Renal cortical epithelial cell (primary cell): ENCODE data around the gene ZNF491. TPM values are rescaled to one million over a fixed set of nuclear protein-coding genes. Genes with fewer than 3 reads are reported as not detected.
"Not testable (repeated sequence)": the region's sequence is repeated elsewhere in the genome, so short reads cannot be mapped to it uniquely, and the experiment has no call there.

Experiments
- DNase-seq: peaks from one replicate; pipeline ENCODE4 v3.0.0-alpha.2; 2011; ENCODE audit warnings: low read depth
- total RNA-seq: library from RNA; depleted of rRNA; stranded (reverse); fragments of >200 nt; gene quantifications from 2 replicates; pipeline ENCODE4 v1.2.3, GENCODE V29; 2014

ZNF491 gene
- total RNA-seq, 1 donor from 2014 or later: 2.9 TPM

- DNase-seq: no peak
Observed at GRCh38 chr19:11806354-11807098, 8.2 kb downstream of the ZNF491 start.

DNA sequence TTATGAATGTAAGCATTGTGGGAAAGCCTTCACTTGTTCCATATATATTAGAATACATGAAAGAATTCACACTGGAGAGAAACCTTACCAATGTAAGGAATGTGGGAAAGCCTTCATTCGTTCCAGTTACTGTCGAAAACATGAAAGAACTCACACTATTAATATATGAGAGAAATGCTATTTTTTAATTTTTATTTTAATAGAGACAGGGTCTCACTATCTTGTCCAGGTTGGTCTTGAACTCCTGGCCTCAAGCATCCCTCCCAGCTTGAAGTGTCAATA, 8.7 kb downstream of the ZNF491 start:
- no peak for DNase-seq

- DNase-seq: no peak
Observed at GRCh38 chr19:11813703-11814028, 15.3 kb downstream of the ZNF491 start.

- peak; percentile 87 for DNase-seq
Observed at GRCh38 chr19:11814029-11814699, 15.8 kb downstream of the ZNF491 start, which contains the start of gene ZNF440. ZNF440 (plus strand) TSS chr19:11814273; CDS start chr19:11814448, 175 bp downstream.

DNA sequence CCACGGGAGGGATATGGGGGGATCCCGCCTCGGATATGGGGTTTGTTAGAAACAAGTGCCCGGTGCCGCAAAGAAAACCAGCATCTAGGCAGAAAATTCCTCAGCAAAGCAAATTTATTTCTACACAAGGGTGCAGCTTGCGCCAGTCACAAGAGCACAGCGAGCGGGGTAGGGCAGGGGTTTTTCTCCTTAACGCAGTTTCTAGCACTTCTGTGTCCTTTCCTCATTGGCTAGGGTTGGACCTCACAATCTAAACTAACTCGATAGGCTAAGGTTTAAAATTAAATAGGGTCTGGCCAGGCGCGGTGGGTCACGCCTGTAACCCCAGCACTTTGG, 16.3 kb downstream of the ZNF491 start:
- peak; percentile 57 for DNase-seq

DNA sequence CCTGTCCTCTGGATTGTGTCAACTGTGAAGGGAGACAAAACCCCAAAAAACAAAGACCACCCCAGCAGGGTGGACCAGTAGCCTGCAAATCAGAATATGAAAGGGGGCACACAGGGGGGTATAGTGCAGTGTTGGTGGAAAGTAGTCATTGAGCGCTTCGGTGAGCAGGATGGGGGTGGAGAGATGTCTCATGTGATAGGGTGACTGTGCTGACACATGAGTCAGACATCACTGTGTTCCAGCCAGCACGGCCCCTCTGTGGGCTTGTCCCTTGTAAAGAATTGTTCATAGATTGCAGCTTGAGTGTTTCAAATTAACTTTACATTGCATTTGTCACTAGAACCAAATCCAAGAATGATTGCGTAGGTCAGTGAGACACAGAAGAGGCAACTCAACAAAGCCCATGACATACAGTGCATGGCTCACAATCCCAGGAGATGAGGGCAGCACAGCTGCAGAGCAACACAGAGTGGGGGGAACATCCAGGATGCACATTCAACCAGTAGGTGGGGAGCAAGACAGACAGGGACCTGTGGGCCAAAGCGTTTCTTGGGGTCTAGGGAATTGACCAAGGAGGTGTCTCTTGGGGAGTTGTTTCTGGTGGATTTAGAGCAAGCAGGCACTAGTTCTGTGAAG, 23.3 kb downstream of the ZNF491 start:
- peak; percentile 28 for DNase-seq

GRCh38 chr19:11828957-11829876, 30.9 kb downstream of the ZNF491 start:
- not testable (repeated sequence) for DNase-seq

DNA sequence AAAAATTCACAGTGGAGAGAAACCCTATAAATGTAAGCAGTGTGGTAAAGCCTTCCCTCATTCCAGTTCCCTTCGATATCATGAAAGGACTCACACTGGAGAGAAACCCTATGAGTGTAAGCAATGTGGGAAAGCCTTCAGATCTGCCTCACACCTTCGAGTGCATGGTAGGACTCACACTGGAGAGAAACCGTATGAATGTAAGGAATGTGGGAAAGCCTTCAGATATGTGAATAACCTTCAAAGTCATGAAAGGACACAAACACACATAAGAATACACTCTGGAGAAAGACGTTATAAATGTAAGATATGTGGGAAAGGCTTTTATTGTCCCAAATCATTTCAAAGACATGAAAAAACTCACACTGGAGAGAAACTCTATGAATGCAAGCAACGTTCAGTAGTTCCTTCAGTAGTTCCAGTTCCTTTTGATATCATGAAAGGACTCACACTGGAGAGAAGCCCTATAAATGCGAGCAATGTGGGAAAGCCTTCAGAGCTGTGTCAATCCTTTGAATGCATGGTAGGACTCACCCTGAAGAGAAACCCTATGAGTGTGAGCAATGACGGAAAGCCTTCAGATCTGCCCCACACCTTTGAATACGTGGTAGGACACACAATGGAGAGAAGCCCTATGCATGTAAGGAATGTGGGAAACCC, 34.1 kb downstream of the ZNF491 start:
- no peak for DNase-seq

DNA sequence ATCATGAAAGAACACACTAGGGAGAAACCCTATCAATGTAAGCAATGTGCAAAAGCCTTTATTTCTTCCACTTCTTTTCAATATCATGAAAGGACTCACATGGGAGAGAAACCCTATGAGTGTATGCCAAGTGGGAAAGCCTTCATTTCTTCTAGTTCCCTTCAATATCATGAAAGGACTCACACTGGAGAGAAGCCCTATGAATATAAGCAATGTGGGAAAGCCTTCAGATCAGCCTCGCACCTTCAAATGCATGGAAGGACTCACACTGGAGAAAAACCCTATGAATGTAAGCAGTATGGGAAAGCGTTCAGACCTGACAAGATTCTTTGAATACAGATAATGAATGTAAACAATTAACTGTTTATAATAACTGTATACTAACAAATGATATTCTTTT, 35.2 kb downstream of the ZNF491 start:
- no peak for DNase-seq

- not testable (repeated sequence) for DNase-seq
Observed at GRCh38 chr19:11835626-11836066, 37.3 kb downstream of the ZNF491 start.

DNA sequence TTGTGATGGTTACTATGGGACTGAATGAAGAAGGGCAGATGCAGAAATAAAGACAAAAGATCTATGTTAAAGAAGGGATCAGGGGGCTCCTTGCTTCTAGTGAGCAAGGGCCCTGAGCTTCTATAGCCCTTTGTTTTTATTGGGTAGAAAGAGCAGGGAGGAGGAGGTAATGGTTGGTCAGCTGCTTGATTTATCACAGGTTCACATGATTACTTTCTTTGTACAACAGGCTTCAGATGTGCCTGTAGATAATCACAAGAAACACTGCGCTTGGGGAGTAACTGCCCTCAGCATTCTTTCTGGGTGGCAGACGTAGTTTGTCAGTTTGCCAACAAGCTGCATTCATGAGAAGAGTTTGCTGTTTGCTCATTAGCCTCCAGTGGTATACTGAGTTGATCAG, 45.4 kb downstream of the ZNF491 start:
- no peak for DNase-seq

DNA sequence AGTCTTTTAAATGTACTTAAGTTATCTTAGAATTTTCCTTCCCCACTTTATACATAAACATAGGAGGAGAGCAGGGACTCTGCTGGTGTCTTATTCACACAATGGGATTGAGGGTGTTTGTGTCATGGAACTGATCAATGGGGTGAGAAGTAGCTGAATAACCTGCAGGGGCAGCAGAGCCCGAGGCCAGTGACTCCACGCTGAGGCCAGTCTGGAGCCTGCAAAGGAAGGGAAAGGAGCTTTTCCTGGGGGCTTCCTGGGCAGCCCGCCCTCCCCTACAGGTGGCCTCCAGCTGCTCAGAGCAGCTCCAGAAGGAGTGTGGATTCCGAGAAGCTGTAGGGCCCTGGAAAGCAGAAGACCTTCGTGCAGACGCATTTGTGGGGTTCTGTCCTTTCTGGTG, 49.3 kb downstream of the ZNF491 start:
- not testable (repeated sequence) for DNase-seq

DNA sequence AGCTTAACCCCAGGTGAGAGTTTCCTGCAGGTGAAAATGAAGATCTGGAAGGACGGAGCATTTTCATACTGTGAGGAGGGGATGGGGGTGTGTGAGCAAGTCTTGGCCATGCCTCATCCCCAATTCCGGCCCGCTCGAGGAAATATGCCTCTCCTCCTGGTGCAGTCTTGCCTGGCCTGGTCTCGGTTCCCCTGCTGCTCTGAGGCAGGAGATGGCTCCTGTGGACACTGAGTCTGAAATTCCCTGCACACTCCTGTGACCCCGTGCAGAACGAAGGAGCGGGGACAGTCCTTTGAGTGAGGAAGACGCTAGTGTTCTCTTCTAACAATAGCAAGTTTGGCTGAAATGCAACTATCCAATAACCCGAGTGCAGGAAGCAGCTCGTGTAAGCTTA, 49.9 kb downstream of the ZNF491 start:
- DNase-seq: no peak

DNA sequence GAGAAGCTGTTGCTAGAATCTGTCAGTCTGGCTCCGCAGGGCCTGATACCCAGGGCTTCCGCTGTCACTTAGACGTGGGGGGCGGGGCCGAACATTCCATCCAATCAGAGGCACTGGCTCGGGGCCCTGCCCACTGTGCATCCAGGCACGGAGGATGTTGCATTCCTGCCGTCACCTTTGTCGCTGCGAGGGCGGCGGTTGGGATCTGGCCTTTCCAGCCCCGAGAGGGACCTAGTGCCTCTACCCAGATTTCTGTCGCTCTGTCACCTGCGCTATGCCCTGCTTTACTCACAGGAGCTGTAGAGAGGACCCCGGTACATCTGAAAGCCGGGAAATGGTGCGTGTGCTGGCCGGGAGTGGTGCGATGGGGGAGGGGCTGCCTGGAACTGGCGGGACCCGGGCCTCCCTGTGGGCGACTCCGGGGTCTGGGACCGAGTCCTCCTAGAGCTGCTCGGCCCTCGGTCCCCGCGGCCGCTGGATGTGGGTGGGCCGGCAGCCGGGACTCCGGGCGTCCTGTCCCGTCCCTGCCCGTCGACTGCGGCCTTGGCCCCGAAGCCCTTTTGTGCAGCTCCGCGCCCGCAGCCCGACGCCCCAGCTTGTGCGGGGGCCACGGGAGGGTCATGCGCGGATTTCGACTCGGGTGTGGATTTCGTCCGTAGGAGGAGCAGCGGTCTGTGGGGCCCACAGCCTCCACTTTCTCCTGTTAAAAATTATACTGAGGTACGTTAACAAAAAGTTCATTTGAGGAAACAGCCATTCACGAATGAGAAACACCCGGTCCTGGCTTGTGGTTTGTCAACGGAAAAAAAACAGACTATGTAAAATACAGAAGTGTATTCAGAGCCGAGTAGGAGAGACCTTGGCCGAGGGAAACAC, 50.5 kb downstream of the ZNF491 start, which contains the start of gene ZNF439:
TSS of gene ZNF439 (plus strand) at position 133 of the 876 bp plus-strand sequence. CDS start at position 275, 142 bp downstream.
- peak; percentile 56 for DNase-seq

GRCh38 chr19:11850289-11850688, 52.0 kb downstream of the ZNF491 start:
- DNase-seq: not testable (repeated sequence)

GRCh38 chr19:11853358-11853757, 55.0 kb downstream of the ZNF491 start:
- DNase-seq: no peak

DNA sequence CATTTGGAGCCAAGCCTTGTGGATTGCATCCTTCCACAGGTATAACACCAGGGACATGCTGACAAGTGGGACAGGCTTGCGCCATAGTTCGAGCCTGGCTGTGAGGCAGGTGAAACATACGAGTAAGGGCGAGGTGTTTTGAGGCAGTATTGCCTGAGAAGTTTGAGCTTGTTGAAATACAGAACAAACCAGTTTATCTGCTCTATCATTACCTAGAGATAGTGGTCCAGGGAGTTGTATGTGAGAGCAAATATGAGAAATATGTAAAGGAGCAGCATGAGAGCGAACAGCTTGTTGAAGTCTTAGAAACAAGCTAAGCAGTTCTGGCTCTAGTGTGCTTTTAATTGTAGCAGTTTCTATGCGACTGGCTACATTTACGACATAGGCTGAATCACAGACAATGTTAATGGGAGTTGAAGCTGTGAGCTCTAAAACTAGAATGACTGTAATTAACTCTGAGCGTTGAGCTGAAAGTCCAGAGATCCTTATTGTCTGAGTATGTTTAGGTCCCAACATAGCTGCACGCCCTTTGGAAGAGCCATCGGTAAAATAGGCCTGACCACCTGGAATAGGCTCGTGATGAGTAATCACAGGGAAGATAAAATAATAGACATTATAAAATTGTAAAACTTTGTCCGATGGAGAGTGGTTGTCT, 58.4 kb downstream of the ZNF491 start:
- no peak for DNase-seq
